ENCODE data around the gene NUBP2. TPM values are rescaled to one million over a fixed set of nuclear protein-coding genes. Genes with fewer than 3 reads are reported as not detected.
A peak's percentile ranks its signal among the peaks of the same experiment; 100 is the strongest.

Gene NUBP2
- total RNA-seq, 1 experiment from 2014 or later: 91.8 TPM

DNA sequence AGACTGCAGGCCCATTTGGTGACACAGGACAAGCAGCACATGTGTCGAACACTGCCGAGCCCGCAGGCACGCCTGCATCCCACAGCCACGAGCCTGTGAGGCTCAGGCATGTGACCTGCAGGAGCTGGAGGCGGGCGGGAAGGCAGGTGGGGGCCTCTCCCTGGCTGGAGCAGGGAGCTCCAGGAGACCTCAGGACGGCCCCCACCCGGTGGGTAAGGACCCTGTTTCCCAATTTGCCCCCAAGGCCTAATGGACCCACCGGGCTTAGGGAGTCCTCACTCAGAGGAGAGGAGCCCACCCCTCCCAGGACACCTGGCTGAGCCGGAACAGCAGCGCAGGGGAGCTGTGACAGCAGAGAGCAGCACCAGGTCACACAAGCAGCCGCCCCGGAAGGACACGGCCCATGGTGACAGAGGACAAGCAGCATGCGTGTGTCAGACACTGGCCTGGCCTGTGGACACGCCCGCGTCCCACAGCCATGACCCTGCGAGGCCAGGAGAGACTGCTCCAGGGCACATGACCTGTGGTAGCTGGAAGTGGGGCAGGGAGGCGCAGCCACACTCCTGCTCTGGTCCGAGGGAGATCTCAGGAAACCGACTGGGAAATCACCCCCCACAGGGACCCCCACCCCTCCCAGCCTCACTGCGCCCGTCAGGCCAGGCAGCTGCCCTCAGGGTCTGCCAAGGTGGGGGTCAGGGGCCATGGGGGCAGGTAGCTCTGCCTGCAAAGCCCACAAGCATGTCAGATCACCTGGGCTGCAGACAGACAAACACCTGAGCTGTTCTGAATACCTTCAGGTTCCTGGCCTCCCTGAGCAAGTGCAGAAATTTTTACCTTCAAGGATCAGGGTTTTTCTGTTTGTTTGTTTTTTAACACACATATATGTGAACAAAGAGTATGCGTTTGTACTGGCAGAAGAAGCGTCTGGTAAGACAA is 2.8 kb upstream of the NUBP2 start:
- Mint-ChIP-seq H3K27me3 (ENCODE audit: unreplicated experiment) (no peaks in the 10 kb centered on the region), H3K4me3 (ENCODE audit: low read depth, unreplicated experiment) (no peak overlapping the region), H3K4me1 (ENCODE audit: low read depth, unreplicated experiment) (peaks cover 13% of the 10 kb centered on the region), H3K9me3 (ENCODE audit: low read depth, unreplicated experiment) (no peaks in the 10 kb centered on the region), H3K27ac (ENCODE audit: unreplicated experiment) (peak overlapping the region; percentile 44), H3K36me3 (ENCODE audit: insufficient read depth, unreplicated experiment) (peaks cover 95% of the 10 kb centered on the region)
- CTCF ChIA-PET: no interaction called here
- intact Hi-C loops (cut with micrococcal nuclease; ENCODE audit: unreplicated experiment): no loop called here
- BruUV-seq (replicated peaks): no TSS peak
- TF ChIP-seq, protein P1, sequence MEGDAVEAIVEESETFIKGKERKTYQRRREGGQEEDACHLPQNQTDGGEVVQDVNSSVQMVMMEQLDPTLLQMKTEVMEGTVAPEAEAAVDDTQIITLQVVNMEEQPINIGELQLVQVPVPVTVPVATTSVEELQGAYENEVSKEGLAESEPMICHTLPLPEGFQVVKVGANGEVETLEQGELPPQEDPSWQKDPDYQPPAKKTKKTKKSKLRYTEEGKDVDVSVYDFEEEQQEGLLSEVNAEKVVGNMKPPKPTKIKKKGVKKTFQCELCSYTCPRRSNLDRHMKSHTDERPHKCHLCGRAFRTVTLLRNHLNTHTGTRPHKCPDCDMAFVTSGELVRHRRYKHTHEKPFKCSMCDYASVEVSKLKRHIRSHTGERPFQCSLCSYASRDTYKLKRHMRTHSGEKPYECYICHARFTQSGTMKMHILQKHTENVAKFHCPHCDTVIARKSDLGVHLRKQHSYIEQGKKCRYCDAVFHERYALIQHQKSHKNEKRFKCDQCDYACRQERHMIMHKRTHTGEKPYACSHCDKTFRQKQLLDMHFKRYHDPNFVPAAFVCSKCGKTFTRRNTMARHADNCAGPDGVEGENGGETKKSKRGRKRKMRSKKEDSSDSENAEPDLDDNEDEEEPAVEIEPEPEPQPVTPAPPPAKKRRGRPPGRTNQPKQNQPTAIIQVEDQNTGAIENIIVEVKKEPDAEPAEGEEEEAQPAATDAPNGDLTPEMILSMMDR (IDR thresholded peaks at IDR 0.05; ENCODE audit: unreplicated experiment): no peak
- no peak for DNase-seq

DNA sequence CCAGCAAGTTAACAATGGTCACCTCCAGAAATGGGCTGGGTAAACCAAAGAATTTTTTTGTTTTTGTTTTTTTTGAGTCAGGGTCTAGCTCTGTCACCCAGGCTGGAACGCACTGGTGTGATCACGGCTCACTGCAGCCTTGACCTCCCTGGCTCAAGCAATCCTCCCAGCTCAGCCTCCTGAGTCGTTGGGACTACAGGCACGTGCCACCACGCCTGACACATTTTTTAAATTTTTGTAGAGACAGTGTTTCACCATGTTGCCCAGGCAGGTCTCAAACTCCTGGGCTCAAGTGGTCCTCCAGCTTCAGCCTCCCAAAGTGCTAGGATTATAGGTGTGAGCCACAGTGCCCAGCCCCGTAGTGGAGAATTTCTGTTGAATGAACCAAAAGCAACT is 2.1 kb upstream of the NUBP2 start:
- H3K27me3 Mint-ChIP-seq (ENCODE audit: unreplicated experiment): no peaks in the 10 kb centered on the region
- no peak for DNase-seq
- intact Hi-C loops (cut with micrococcal nuclease; ENCODE audit: unreplicated experiment): no loop called here
- peak overlapping the region; percentile 44 for H3K27ac Mint-ChIP-seq (ENCODE audit: unreplicated experiment)
- TF ChIP-seq, protein P1 (IDR thresholded peaks at IDR 0.05; ENCODE audit: unreplicated experiment): no peak
- H3K4me1 Mint-ChIP-seq (ENCODE audit: low read depth, unreplicated experiment): peaks cover 13% of the 10 kb centered on the region
- peak overlapping the region; percentile 91 for H3K4me3 Mint-ChIP-seq (ENCODE audit: low read depth, unreplicated experiment)
- peaks cover 95% of the 10 kb centered on the region for H3K36me3 Mint-ChIP-seq (ENCODE audit: insufficient read depth, unreplicated experiment)
- TSS peak; percentile 67 for BruUV-seq (replicated peaks)
- CTCF ChIA-PET: no interaction called here
- H3K9me3 Mint-ChIP-seq (ENCODE audit: low read depth, unreplicated experiment): no peaks in the 10 kb centered on the region

GRCh38 chr16:1781254-1781653 is 1.5 kb upstream of the NUBP2 start:
- Mint-ChIP-seq H3K27ac (ENCODE audit: unreplicated experiment) (peak overlapping the region; percentile 94), H3K27me3 (ENCODE audit: unreplicated experiment) (no peaks in the 10 kb centered on the region), H3K4me1 (ENCODE audit: low read depth, unreplicated experiment) (peaks cover 13% of the 10 kb centered on the region), H3K9me3 (ENCODE audit: low read depth, unreplicated experiment) (no peaks in the 10 kb centered on the region), H3K36me3 (ENCODE audit: insufficient read depth, unreplicated experiment) (peaks cover 91% of the 10 kb centered on the region), H3K4me3 (ENCODE audit: low read depth, unreplicated experiment) (peak overlapping the region; percentile 91)
- TF ChIP-seq, protein P1 (IDR thresholded peaks at IDR 0.05; ENCODE audit: unreplicated experiment): no peak
- no peak for DNase-seq
- CTCF ChIA-PET: interaction anchor here (0.6 kb wide), 1 partner anchor 109 kb away, joined by 6 read pairs; no protein-coding TSS in a partner anchor
- intact Hi-C loops (cut with micrococcal nuclease; ENCODE audit: unreplicated experiment): no loop called here
- BruUV-seq (replicated peaks): no TSS peak

DNA sequence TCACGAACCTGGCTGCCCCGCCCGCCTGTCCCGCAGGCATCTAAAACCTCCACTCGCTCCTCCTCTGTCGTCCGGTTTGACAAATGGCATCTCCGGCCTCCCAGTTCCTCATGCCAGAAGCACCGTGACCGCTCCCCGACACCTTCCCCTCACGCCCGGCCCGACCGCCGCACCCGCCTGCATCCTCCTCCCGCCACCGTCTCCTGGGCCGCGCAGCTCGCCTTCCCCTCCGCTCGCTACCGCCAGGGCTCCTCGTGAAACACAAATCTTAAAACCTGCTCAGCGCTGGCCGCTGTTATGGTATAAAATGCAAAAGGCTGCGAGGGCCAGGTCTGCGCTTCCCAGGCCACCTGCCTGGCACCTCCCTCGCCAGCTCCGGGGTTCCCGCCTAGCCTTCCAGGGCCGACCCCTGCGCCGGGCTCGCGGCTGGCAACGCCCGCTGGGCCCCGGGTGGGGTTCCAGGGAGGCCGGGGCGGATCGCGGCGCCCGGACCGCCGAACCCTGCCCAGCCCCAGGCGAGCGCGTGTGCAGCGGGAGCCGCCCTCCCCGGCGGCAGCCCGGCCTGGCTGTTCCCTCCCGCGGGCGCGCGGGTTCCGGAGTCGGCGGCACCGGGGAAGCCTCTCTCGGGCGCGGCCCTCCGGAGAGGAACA is 877 bp upstream of the NUBP2 start:
- no TSS peak for BruUV-seq (replicated peaks)
- Mint-ChIP-seq H3K4me3 (ENCODE audit: low read depth, unreplicated experiment) (peak overlapping the region; percentile 91), H3K36me3 (ENCODE audit: insufficient read depth, unreplicated experiment) (peaks cover 90% of the 10 kb centered on the region), H3K4me1 (ENCODE audit: low read depth, unreplicated experiment) (peaks cover 13% of the 10 kb centered on the region), H3K9me3 (ENCODE audit: low read depth, unreplicated experiment) (no peaks in the 10 kb centered on the region), H3K27me3 (ENCODE audit: unreplicated experiment) (no peaks in the 10 kb centered on the region), H3K27ac (ENCODE audit: unreplicated experiment) (peak overlapping the region; percentile 94)
- intact Hi-C loops (cut with micrococcal nuclease; ENCODE audit: unreplicated experiment): no loop called here
- TF ChIP-seq, protein P1 (IDR thresholded peaks at IDR 0.05; ENCODE audit: unreplicated experiment): peak; percentile 30
- CTCF ChIA-PET: interaction anchor here (0.6 to 1.2 kb wide), 4 partner anchors 8 to 108 kb away, joined by 4 to 19 read pairs (median 5); partner anchors contain the start of genes EME2 and MRPS34
- DNase-seq: peak; percentile 59

Measured in Calu3 (cell line).